Astrocyte of the spinal cord (primary cell): Measurements from ENCODE around the gene BTNL9.

Source experiments
- DNase-seq: peaks from one replicate; pipeline ENCODE4 v3.0.0; 2011; ENCODE audit warnings: low read depth, low spot score
- H3K4me3 ChIP-seq: 2 replicates; pipeline ENCODE4 v1.5.1; 2011; ENCODE audit warnings: low read depth, mild to moderate bottlenecking, low read length, moderate library complexity
- CTCF ChIP-seq: IDR thresholded peaks from 2 replicates; pipeline ENCODE4 v1.5.1; 2012; ENCODE audit warnings: low read depth, mild to moderate bottlenecking, low read length, inconsistent platforms
- in situ Hi-C: cut with HindIII; loops from 2 replicates; pipeline ENCODE4 v1.10.0; 2017; ENCODE audit warnings: low sequenced_read_pairs

BTNL9 gene

GRCh38 chr5:181060924-181061323 lies 20.9 kb downstream of the BTNL9 start:
- DNase-seq, result no peak
- no peak for TF ChIP-seq CTCF
- in situ Hi-C loops, result no loop called here
- no peak overlapping the region for H3K4me3 ChIP-seq

- no peak overlapping the region for H3K4me3 ChIP-seq
- no peak for TF ChIP-seq CTCF
- in situ Hi-C loops, result no loop called here
- DNase-seq, result no peak
Observed at GRCh38 chr5:181061645-181062044, 21.6 kb downstream of the BTNL9 start.

GRCh38 chr5:181062631-181063030 lies 22.6 kb downstream of the BTNL9 start:
- H3K4me3 ChIP-seq, result no peak overlapping the region
- TF ChIP-seq CTCF, result no peak
- DNase-seq, result no peak
- in situ Hi-C loops, result no loop called here

- no peak overlapping the region for H3K4me3 ChIP-seq
- no peak for DNase-seq
- in situ Hi-C loops, result no loop called here
- no peak for TF ChIP-seq CTCF
Observed at GRCh38 chr5:181063514-181063913, 23.4 kb downstream of the BTNL9 start.

GRCh38 chr5:181064987-181065386 lies 24.9 kb downstream of the BTNL9 start:
- no peak for TF ChIP-seq CTCF
- DNase-seq, result no peak
- H3K4me3 ChIP-seq, result no peak overlapping the region
- in situ Hi-C loops, result no loop called here

- H3K4me3 ChIP-seq, result no peak overlapping the region
- DNase-seq, result no peak
- in situ Hi-C loops, result no loop called here
- TF ChIP-seq CTCF, result no peak
Observed at GRCh38 chr5:181069767-181070491, 29.9 kb downstream of the BTNL9 start.

GRCh38 chr5:181070523-181070922 lies 30.5 kb downstream of the BTNL9 start:
- no peak overlapping the region for H3K4me3 ChIP-seq
- TF ChIP-seq CTCF, result no peak
- DNase-seq, result no peak
- in situ Hi-C loops, result no loop called here
